NCI-H1092 treated with DMSO at 0.1 percent for 48 hours (cell line): Measurements from ENCODE around the gene TGM6.

ENCODE experiments used
- DNase-seq: peaks from one replicate; lab custom pipeline; 2025; lab: John Stamatoyannopoulos, UW

Gene TGM6

DNA sequence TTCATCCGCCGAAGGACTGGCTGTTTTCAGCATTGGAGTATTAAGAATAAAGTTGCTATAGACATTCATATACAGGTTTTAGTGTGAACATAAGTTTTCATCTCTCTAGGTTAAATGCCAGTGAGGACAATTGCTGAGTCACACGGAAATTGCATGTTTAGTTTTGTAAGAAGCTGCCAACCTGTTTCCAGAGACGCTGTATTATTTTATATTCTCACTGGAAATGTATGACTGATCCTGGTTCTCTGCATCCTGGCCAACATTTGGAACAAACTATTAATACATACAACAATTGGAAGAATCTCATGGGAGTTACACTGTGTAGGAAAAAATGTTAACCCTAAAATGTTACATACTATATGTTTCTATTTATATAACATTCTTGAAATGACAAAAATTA lies 16.7 kb upstream of the TGM6 start:
- no peak for DNase-seq

DNA sequence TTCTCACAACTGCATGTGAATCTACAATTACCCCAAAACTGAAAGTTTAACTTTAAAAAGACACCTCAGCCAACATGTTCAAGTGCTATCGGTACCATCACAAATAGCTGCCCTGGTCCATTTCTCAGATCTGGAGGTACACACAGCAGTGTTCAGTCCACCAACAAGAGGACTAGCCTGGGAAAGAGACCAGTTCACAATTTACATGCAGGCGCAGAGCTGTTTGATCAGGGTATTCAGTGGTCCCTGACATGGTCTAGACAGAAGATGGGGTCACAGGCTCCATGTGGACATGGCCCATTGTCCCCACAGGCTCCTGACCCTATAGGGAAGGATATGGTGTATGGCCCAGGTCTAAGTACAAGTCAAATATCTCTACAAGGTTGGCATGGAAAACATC lies 15.6 kb upstream of the TGM6 start:
- DNase-seq: no peak

GRCh38 chr20:2365666-2366065 lies 15.0 kb upstream of the TGM6 start:
- DNase-seq: no peak

GRCh38 chr20:2368621-2369020 lies 12.1 kb upstream of the TGM6 start:
- no peak for DNase-seq

DNA sequence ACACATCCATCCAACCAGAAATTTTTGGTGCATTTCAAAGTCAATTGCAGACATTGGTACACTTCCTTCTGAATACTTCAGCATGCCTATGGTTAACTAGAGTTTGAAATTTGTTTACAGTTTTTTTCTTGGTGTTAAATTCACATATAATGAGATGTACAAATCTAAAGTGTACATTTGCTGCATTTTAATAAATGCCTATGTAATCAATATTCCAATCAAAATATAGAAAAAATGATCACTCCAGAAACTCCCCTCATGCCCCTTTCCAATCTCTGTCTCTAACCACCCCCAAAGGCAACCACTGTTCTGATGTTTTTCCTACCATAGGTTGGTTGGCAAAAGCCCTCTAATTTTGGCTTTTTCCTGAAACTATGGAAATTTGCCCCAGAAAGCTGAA lies 7.6 kb upstream of the TGM6 start:
- DNase-seq: no peak

- no peak for DNase-seq
Observed at GRCh38 chr20:2374346-2375125, 6.2 kb upstream of the TGM6 start.

DNA sequence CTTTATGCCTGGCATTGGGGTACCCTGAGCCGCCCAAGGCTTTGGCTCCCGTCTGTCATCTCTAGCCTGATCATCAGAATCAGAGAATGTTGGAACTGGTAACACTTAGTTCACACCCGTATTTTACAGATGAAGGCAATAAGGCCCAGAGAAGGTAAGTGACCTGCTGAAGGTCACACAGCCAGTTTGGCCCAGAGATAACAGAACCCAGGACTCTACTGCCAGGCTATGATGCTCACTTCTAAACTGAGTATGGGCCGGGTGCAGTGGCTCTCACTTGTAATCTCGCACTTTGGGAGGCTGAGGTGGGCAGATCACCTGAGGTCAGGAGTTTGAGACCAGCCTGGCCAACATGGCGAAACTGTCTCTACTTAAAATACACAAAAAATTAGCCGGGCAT lies 1.8 kb upstream of the TGM6 start:
- DNase-seq: no peak

DNA sequence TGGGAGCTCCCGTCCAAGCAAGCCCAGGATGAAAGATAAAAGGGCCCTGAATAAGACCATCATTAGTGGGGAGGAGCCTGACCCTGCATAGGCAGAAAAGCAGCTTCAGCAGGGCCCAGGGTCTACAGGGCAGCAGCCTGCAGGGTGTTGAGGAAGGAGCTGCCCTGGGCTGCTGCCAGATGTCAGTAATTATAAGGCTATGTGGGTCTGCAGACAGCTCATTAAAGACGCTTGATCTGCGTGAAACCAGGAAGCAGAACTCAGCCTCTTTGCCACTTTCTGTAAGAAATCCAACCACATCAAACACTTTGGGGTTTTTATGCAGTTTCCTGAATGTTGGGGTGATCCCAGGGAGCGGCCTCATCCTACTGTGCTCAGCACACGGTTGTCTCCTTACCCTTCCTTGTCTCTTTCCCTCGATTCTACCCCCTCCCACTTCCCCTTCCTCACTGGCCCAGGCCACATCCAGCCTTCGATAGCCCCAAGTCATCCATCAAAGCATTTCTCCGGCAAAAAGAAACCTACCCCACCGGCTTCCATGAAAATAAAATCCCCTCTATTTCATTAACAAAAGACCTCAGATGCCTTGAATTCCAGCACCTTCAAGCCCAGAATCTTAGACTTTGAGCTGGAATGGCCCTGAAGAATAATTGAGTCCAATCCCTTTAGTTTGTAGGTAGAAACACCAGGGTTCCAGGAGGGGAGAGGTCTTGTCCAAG lies 1.0 kb upstream of the TGM6 start:
- DNase-seq: no peak

GRCh38 chr20:2381303-2381702 lies 602 bp downstream of the TGM6 start:
- DNase-seq: no peak

GRCh38 chr20:2382833-2383232 lies 2.1 kb downstream of the TGM6 start:
- DNase-seq: no peak

DNA sequence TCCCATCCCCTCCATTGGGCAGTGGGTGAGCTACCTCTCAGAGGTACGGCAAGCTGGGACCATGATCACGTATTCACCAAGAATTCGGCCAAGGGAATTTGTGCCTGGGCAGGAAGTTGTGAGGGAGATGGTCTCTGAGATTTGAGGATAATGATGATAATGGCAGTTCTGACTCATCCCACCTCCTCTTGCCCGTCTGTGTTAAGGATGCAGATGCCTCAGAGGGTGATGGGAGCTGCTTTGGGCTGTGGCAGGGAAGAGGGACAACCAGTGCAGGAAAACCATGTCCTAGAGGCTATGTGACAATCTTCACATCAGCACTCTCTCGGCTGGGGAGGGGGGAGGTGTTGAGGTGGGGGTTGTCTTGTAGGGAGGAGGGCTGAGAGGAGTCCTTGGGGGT lies 4.3 kb downstream of the TGM6 start:
- DNase-seq: no peak

DNA sequence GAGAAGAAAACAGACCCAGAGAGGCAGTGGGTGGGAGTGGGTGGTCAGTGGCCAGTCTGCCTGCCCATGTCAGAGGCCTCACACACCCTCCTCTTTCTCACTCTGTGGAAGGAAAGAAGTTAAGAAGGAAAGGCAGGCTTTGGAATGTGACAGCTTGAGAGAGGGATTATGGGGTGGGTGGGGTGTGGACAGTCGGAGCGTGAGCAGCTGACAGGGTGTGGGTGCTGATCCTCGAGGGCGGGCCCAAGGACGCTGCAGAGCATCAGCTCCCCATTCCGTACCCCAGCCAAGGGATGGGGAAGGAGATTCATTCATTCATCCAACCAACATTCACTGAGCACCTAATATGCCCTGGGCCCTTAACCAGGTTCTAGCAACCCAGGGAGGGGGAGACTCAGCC lies 4.8 kb downstream of the TGM6 start:
- DNase-seq: no peak

DNA sequence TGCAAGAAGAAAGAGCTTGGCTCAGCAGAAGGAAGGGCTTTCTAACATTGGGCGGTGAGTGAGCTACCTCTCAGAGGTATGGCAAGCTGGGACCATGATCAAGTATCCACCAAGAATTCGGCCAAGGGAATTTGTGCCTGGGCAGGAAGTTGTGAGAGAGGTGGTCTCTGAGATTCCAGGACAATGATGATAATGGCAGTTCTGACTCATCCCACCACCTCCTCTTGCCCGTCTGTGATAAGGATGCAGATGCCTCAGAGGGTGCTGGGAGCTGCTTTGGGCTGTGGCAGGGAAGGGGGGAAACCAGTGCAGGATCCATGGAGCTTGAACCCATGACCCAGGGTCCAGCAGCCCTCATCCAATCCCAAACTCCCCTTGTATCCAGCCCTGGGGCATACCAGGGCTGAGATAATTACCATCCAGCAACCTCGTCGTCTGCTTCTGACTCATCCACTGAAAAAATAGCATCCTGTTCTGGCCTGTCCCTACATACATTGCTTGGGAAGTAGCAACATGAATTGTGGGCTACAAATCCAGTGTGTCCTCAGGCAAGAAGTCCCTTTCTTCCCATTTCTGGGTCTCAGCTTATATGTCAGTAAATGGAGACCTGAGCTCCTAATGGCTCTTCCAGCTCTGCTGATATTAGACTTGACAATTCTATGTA lies 5.9 kb downstream of the TGM6 start:
- no peak for DNase-seq

DNA sequence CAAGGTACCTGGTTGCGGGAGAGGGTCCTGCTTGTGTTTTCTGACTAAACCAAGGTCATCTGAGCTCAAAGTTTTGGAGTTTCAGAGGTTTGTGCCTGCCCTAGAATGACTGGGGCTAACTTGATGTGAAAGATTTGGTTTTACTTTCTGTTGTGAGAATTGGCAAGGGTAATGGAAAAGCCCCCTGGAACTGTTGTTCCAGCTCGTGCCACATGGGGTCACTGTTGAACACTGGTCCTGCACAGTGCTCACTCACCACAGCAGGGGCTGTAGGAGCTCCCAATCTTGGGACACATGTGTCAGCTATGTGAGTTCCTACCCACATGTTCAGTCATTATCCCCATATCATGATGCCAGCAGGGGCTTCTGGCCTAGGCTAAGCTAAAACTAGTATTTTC lies 6.5 kb downstream of the TGM6 start:
- no peak for DNase-seq

GRCh38 chr20:2387580-2387979 lies 6.9 kb downstream of the TGM6 start:
- DNase-seq: no peak

DNA sequence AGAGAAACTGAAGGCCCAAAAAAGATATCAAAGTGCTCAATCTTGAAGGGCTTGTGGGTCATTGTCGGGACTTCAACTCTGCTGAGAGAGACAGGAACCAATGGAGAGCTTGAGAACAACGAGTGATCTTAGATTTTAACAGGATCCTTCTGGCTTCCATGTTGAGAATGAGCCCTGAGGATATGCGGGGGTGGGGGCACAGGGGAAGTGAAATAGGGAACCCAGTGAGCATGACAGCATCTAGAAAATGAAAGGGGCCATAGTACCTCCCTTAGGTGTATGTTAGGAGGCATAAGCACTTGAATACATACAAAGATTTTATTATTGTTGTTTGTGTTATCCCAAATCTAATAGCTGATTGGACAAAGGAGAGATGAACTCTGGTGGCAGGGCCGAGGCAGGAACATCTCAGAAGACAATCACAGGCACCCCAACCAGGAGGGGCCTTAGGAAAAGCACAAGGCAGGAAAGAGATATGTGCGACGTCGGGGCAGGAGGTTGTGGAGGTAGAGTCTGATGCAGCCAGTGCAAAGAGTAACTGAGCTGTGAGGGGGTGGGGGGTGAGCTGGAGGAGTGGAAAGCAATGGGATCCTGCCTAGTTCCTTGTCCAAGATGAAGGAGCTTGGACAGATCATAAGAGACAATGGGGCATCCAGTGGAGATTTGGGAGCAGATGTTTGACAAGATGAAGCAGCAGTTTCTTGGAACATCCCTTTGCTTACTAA lies 10.4 kb downstream of the TGM6 start:
- DNase-seq: no peak

GRCh38 chr20:2394411-2395055 lies 13.8 kb downstream of the TGM6 start:
- DNase-seq: no peak

- no peak for DNase-seq
Observed at GRCh38 chr20:2395136-2395535, 14.4 kb downstream of the TGM6 start.

GRCh38 chr20:2396241-2396814 lies 15.6 kb downstream of the TGM6 start:
- DNase-seq: no peak

DNA sequence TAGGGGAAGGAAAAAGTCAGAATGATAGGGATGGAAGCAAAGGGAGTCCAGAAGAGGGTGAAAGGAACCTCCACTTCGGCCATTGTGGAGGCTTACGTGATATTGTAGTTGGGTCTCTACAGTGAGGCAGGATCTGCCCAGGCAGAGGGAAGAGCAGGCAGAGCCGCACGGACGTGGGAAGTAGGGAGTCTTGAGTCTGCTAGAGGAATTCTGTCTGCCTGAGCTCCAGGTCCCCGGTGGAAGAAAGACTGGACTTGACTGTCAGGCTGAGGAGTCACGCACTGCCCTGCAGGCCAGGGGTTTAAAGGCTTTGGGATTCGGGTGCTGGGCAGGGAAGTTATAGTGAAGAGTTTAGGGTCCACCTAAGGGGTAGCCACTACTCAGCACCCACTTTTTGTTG lies 16.4 kb downstream of the TGM6 start:
- no peak for DNase-seq

- DNase-seq: no peak
Observed at GRCh38 chr20:2397595-2398145, 17.0 kb downstream of the TGM6 start.
